NCI-H82 treated with DMSO at 0.1 percent for 48 hours (cell line): Measurements from ENCODE around the gene RAB8B.

Experiments
- DNase-seq: peaks from one replicate; lab custom pipeline; 2025; ENCODE audit not compliant: unreplicated experiment; lab: John Stamatoyannopoulos, UW

Gene RAB8B

DNA sequence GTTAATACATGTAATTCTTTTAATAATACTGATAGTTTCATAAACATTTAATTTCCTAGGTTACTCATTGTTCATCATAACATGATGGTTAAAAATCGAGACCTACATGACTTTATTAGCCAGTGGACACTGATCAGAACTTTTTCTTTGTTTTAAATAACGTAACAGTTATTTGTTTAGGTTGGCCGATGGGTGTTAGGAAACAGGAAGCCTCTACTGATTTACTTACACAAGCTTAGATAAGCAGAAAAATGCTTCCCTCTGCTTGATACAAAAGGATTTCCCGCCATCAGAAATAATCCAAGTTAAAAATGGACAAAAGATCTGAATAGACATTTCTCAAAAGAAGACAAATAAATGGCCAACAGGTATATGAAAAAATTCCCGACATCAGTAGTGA, 71.4 kb downstream of the RAB8B start:
- DNase-seq: no peak

DNA sequence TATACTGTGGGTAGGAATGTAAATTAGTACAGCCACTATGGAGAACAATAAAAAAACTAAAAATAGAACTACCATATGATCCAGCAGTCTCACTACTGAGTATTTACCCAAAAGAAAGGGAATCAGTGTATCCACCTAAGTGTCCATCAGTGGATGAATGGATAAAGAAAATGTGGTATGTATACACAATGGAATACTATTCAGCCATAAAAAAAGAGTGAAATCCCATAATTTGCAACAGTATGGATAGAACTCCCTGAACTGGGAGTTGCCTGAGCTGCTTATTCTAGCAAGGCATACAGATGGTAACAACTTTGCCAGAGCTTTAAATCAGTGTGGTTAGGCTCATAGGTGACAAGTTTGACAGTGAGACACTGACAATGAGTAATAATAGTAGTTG, 71.9 kb downstream of the RAB8B start:
- no peak for DNase-seq

DNA sequence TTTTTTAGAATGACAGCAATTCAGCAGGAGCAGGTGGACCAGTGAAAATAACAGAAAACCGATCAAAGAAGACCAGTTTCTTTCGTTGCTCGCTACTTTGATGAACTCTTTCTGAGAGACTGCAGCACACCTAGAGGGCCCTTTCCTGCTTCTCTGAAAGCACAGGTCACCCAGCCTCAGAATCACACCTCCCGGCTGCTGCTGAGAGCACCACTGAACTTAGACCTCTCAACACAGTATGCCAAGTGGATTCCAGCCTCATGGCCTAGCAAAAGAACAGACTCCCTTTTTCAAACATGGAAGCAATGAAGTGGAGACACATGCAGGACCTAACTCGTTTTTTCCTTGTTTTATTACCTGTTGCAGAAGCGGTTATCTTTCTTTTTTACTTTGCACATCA, 74.1 kb downstream of the RAB8B start:
- DNase-seq: no peak

DNA sequence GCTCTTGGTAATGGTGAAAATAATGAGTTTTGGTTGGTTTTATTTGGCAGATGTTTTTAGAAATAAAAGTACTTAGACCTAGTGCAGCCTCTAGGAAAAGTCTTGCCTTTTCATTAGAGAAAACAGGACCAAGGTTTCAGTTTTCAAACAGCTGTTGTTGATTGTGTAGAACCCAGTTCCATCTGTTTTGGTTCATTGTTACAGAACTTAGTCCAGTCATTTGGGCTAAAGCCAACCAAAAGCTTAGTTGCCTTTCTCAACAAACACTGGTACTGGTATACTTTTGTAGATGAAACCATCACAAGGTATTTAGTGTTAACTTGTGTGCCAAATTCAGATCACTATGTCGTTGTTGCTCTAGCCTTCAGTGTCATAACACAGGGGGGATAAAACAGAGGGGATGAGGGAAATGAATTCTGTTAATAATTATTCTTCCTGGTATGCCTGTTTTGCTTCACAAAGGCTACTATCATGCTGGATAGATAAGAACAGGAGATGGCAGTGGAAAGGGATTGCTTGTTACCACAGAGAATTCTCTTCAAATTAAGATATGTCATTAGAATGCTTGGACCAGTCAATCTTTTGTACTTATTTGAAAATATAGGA, 75.4 kb downstream of the RAB8B start:
- DNase-seq: peak; percentile 64

DNA sequence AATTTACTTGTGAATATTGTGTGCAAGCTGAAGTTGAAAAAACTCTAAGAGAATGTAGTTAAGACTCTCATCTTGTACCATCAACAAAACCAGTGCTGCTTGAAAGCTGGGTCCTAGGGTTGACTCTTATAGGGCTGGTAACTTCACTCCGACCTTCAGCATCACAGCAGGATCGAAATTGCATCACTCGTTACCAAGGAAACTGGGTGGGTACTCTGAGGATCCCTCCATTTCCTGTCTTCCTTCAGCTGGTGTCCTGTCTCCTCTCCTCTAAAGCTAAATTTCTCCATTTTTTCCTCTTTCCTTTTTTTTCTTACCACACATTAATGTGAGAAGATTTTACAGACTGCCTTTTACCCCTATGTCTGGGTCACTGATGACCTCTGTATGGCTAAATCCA, 85.0 kb downstream of the RAB8B start:
- no peak for DNase-seq

DNA sequence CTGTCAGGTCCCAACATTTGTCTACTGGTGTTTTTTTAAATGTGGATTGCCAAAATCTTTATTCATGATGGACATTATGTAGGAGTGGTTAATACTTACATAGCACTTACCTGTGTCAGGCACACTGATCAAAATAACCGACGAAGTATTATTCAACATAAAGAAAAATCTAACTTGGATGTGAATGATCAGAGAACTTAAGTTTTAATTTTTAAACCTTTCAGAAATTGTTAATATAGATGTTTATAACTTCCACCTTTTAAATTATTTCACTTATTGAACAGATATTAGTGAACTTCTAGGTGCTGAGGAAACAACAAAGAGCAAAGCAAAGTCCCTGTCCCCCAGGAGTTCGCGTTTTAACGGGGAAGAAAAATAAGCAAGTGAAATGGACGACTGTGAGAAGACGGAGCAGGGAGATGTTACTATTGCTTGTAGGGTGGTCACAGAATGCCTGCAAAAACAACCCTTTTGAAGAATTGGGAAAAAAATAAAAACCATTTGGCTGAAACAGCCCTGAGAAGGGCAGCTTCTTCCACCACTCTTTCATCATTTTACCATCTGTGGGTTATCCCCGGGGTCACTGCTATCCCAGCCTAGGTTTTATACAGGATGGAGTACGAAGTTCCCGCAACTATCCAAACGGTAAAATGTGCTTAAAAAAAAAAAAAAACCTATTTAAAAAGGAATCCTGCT, 87.1 kb downstream of the RAB8B start:
- DNase-seq: no peak

DNA sequence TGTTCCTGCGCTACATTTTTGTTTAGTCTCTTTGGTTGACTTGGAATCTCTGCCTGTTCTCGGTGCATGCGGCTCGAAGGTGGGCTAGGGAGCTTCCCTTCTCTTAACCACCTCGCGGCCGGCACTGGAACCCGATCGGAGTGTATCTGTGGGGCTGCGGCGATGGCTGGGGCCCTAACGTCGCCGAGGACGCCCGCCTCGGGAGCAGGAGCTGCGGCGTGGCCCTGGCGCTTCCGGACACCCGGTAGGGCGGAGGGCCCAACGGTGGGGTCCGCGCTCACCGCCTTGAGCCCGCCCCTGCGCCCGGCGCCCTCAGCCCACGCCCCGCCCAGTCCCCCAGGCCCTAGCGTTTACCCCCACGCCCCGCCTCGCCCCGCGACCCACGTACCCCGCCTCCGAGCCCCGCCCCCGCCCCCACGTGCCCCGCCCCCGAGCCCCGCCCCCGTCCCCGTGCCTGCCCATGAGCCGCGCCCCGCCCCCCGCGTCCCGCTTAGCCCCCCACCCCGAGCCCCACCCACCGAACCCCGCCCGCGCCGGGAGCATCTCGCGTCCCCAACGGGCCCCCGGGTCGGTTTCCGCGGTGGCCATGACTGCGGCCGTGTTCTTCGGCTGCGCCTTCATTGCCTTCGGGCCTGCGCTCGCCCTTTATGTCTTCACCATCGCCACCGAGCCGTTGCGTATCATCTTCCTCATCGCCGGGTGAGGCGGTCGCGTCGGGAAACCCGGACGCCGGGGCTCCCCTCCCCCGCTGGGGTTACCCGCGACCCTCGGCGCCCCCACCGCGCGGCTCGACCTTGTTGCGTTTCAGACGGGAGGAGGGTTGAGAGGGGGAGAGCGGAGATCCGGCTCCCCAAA, 87.9 kb downstream of the RAB8B start, which contains the start of gene APH1B:
Gene APH1B (plus strand): TSS at position 568 of the 855 bp plus-strand sequence. CDS start 19 bp downstream, at position 587.
- DNase-seq: peak; percentile 39

DNA sequence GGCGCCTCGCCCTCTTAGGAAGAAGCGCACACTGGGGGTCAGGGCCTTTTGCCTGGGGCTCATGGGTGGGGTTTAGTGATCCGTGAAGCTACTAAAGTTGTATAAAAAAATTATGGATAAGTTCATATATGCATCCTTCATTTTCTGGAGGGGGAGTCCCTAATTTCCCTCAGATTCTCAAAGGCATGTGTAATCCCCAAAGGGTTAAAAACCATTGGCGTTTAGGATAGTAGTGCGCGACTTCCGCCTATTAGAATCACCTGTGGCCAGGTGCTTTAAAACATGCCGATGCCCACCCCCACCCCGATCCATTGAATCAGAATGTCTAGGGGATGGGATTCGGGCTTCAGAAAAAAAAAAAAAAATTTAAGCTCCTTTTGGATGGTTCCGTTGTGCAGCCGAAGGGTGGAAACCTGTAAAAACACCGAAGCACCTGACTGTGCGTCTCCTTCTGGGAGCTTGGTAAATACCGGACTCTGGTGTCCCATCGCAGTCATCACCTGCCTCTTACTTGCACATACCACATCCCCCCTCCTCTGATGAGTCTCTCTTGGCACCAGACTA, 88.6 kb downstream of the RAB8B start:
- DNase-seq: no peak

DNA sequence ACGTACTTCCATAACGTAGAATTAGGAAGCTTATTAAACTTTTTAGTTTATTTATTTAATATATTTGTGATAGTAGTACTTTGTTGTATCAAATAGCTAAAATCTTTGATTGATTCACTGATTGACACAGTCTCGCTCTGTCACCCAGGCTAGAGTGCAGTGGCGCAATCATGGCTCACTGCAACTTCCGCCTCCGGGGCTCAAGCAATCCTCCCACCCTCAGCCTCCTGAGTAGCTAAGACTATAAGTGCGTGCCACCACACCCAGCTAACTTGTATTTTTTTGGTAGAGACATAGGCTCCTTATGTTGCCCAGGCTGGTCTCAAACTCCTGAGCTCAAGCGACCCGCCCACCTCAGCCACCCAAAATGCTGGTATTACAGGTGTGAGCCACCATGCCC, 93.7 kb downstream of the RAB8B start:
- no peak for DNase-seq

DNA sequence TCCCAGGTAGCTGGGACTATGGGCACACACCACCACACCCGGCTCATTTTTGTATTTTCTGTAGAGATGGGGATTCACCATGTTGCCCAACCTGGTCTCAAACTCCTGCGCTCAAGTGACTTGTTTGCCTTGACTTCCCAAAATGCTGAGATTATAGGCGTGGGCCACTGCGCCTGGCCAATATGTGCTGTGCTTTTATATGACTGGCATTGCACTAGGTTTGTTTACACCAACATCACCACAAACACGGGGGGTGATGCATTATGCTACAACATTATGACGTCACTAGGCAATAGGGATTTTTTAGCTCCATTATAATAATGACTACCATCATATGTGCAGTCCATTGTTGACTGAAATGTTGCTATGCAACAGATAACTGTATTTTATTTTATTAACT, 94.9 kb downstream of the RAB8B start:
- DNase-seq: no peak

DNA sequence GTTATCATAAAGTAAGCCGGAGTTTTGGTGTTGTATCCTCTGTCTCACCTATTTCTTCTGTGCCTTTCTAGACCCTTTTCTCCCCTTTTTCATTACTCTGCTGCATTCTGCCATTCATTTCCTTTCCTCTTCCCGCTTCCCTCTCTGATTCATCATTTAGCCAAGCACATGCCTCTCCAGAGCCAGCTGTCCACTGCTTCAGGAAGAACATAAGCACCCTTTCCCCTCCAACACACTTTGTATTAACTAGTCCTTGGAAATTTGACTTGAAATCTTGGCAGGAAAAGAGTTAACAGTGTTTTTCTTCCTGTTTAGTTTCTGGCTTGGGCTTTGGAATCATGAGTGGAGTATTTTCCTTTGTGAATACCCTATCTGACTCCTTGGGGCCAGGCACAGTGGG, 97.7 kb downstream of the RAB8B start:
- DNase-seq: no peak

DNA sequence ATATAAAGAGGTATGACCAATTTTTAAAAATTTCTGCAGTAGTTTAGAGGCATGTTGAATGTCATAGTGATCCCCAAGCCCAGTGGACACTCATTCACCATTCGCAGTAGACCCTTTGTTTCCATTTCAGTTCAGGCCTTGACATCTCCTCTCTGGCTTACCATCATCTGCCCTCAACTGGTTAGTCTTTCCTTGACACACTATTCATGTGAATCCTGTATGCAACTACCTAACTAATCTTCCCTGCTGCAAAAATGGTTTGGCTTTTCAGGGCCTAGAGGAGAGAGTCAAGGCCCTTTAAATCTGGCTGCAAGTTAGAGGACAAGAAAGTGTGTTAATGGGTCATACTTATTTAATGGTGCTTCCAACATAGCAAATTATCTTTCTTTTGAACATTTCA, 98.9 kb downstream of the RAB8B start:
- no peak for DNase-seq

DNA sequence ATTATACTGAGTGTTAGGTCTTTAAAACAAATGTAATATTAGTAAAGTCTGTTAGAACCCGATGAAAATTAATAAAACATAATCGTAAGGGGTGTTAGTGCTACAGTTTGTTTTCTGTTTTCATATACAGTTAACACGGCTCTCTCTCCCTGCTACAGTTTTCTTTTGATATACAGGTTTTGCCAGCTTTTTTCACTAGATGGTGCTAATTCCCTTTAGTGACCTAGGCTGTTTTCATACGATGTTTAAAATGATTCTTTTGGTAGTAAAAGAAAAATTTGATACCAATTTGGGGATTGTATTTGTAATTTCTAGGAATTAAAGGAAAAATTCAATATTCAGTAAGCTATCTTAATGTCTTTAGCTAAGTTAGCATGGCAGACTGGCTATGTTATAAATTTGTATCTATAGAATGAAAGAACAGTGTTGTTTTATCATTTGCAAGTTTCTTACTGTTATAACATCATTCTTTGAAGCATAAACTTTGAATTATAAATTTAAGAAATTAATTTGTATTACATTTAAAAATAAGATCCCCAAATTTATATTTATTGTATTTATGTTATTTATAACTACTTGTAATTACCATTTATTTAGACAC, 99.5 kb downstream of the RAB8B start:
- peak; percentile 59 for DNase-seq

DNA sequence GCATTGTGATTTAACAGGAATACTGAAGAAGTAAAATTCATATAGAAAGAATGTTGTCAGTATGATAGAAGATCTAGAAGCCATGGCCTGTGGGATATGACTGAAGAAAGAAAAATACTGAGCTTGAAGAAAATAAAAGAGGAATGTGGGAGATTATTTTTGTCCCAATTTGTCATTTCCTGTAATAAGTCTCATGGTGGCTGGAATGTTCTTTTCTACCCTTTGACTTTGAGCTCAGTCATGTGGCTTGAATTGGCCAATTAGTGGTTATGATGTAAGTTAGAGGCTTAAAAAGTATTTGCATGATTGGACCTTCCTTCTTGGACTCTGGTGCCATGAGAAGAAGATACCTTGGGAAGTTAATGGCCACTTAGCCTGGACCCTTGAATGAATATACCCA, 102.1 kb downstream of the RAB8B start:
- DNase-seq: no peak

DNA sequence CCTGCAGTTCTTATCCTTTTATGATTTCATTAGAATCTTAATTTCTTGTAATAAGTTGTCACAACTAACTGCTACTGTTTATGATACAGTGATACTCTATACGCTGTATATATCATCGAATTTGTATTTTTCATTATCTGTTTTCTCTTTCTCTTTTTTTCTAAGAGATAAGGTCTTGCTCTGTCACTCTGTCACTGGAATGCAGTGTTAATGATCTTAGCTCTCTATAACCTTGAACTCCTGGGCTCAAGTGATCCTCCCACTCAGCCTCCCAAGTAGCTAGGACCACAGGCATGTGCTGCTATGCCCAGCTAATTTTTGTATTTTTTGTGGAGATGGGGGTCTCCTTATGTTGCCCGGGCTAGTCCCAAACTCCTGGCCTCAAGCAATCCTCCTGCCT, 102.8 kb downstream of the RAB8B start:
- no peak for DNase-seq

DNA sequence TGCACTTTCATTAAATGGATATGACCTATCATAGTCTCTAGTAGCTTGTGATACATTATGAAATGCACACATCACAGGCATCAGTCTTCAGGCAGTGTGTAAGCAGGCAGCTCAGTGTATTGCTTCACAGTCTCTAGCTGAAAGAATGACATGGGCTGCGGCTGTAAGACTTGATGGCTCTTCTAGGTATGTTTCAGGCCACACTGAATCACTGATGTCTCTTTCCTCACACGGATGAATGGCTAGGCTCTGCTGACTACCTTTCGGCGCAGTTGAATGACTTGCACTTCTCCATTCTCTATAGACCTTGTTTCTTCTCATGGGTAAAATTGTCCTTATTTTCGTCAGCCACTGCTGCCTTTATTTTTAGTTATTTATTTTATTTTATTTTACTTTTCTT, 103.4 kb downstream of the RAB8B start:
- DNase-seq: no peak

DNA sequence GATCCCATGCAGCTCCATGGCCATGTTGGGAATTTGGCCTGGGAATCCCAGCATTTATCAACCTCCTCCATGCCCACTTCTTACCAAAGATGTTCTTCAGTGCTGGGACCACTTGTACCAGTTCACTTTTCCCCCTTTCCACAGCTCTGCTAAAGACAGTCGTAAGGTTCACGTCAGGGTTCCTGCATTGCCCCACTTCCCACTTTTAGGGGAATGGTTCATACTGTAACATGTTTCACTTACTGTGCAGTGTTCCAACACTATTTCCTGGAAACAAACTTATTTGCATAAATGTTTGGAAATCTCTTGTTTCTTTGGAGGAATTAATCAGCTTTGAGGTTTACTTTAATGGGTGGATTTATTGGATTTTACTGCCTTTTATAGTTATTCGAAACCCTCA, 105.0 kb downstream of the RAB8B start:
- DNase-seq: no peak

DNA sequence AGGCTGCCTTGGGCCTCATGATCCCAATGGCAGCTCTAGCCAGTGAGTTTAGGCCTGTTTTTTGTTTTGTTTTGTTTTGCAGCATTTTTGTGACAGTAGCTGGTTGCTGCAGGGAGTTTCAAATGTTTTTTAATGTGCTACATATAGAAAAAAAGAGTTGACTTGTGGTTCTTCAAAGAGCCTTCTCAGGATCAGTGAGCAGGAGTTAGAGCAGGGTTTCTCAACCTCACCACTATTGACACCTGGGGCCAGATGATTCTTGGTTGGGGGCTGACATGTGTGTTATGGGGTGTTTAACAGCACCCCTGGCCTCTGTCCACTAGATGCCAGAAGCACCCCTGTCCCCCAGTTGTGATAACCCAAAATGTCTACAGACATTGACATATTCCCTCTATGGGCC, 105.9 kb downstream of the RAB8B start:
- no peak for DNase-seq

DNA sequence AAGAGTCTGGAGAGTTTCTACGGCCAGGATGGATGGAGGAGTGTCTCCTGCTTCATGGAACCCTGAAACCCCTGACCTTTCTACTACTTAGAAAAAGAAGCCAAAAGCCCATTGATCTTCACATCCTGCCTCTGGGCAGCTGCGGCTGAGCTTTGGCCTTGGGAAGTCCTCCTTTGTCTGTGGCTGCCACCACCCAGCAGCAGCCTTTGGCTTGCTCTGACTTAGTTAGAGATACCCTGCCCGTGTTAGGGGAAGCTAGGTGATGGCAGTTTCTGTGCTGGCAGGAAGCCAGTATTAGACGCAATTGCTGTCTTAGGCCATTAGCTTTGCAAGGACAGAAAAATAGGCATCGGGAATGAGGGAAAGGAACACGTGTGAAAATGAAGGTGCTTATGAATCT, 106.8 kb downstream of the RAB8B start:
- no peak for DNase-seq

DNA sequence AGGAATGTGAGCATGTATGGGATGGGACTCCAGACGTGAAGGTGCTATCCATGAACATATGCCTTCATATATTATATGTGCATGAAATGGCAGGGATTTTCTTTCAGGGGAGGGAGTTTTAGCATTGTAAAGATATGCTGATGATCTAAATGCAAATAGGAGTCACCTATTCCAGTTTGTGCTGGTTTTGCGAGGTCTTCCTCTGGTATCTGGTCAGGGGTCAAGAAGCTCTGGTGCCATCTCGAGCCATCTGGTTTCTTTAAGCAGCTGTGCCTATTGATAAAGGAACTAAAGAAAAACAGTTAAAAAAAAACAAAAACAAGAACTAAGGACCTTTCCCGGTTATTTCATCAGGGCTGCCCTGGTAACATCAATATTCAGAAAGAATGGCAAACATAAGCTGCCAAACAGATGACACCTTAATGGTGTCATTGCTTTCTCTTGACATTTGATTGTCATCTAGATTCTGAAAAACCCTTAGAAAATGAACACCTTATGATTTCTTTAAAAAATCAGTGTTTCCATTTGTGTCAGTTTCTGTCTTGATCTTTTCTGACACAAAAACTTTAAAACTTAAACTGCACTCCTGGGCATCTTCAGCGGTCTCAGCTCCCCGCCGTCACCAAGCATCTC, 110.7 kb downstream of the RAB8B start:
- no peak for DNase-seq

DNA sequence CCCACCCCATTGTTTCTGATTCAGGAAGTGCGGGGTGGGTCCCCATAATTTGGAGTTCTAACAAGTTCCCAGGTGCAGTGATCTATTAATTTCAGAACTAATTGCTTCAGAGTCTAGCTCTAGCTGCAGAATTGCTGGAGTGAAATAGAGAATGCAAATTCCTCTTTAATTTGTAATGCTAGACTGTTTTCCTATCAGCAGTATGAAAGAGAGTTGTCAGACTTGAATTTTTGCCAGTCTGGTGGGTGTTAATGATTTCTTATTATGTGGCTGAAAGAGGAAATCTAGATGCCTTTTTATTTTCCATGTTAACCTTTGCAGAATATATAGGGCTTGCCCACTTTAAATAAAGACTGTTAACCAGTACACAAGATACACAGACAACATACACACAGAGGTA, 111.7 kb downstream of the RAB8B start:
- no peak for DNase-seq
